Measurements from ENCODE around the gene GLB1L3.
"Not testable (repeated sequence)": the region's sequence is repeated elsewhere in the genome, so short reads cannot be mapped to it uniquely, and the experiment has no call there.

The GLB1L3 gene

GRCh38 chr11:134292661-134293060 is 16.5 kb downstream of the GLB1L3 start:
- H3K9me3 ChIP-seq (replicated peaks in 1 of 11): no peaks in the 10 kb centered on the region
- H4K20me1 ChIP-seq: no peaks in the 10 kb centered on the region
- H3K9ac ChIP-seq: no peak overlapping the region
- H3K27ac ChIP-seq: no peak overlapping the region
- H3K4me2 ChIP-seq: no peak overlapping the region
- H3K4me1 ChIP-seq: peaks cover 0 to 16% (median 7%) of the 10 kb centered on the region in 10 experiments; a peak in 6 of 20 replicates
- no peaks in the 10 kb centered on the region for H3K27me3 ChIP-seq
- no peak overlapping the region for H3K4me3 ChIP-seq
- TF ChIP-seq Cebpa-rat (IDR thresholded peaks at IDR 0.05): no peak
- no peaks in the 10 kb centered on the region for H3K36me3 ChIP-seq

- Histone ChIP-seq H3K36me3 (no peaks in the 10 kb centered on the region), H3K4me3 (no peak overlapping the region), H3K4me2 (no peak overlapping the region), H3K27ac (no peak overlapping the region), H3K9ac (no peak overlapping the region), H4K20me1 (no peaks in the 10 kb centered on the region), H3K4me1 (peaks cover 0 to 16% (median 7%) of the 10 kb centered on the region in 10 experiments; a peak in 6 of 20 replicates), H3K9me3 (replicated peaks in 1 of 11) (no peaks in the 10 kb centered on the region), H3K27me3 (no peaks in the 10 kb centered on the region)
- no peak for TF ChIP-seq Cebpa-rat (IDR thresholded peaks at IDR 0.05)
Observed at GRCh38 chr11:134293119-134294113, 17.2 kb downstream of the GLB1L3 start.

- Histone ChIP-seq H3K4me2 (no peak overlapping the region), H3K9me3 (replicated peaks in 1 of 11) (no peaks in the 10 kb centered on the region), H4K20me1 (no peaks in the 10 kb centered on the region), H3K27ac (no peak overlapping the region), H3K4me3 (no peak overlapping the region), H3K27me3 (no peaks in the 10 kb centered on the region), H3K4me1 (peaks cover 0 to 15% (median 7%) of the 10 kb centered on the region in 10 experiments; a peak in 6 of 20 replicates), H3K36me3 (no peaks in the 10 kb centered on the region), H3K9ac (no peak overlapping the region)
- TF ChIP-seq Cebpa-rat (IDR thresholded peaks at IDR 0.05): no peak
Observed at GRCh38 chr11:134294664-134295063, 18.5 kb downstream of the GLB1L3 start.

GRCh38 chr11:134312223-134312622 is 36.0 kb downstream of the GLB1L3 start:
- Histone ChIP-seq H3K36me3 (no peaks in the 10 kb centered on the region), H3K9me3 (replicated peaks in 1 of 11) (peaks cover 8 to 11% (median 9%) of the 10 kb centered on the region in 11 experiments), H4K20me1 (no peaks in the 10 kb centered on the region), H3K4me2 (no peak overlapping the region), H3K9ac (no peak overlapping the region), H3K27ac (no peak overlapping the region), H3K4me1 (peaks cover 0 to 11% (median 0%) of the 10 kb centered on the region in 10 experiments; a peak in 3 of 20 replicates), H3K27me3 (no peaks in the 10 kb centered on the region), H3K4me3 (no peak overlapping the region)
- no peak for TF ChIP-seq Cebpa-rat (IDR thresholded peaks at IDR 0.05)

GRCh38 chr11:134312807-134313206 is 36.6 kb downstream of the GLB1L3 start:
- no peaks in the 10 kb centered on the region for H3K36me3 ChIP-seq
- peaks cover 9 to 17% (median 12%) of the 10 kb centered on the region in 11 experiments for H3K9me3 ChIP-seq (replicated peaks in 1 of 11)
- H3K9ac ChIP-seq: no peak overlapping the region
- no peaks in the 10 kb centered on the region for H4K20me1 ChIP-seq
- H3K4me1 ChIP-seq: peaks cover 0 to 11% (median 0%) of the 10 kb centered on the region in 10 experiments; a peak in 3 of 20 replicates
- no peak overlapping the region for H3K4me3 ChIP-seq
- no peak for TF ChIP-seq Cebpa-rat (IDR thresholded peaks at IDR 0.05)
- no peak overlapping the region for H3K27ac ChIP-seq
- H3K4me2 ChIP-seq: no peak overlapping the region
- H3K27me3 ChIP-seq: no peaks in the 10 kb centered on the region

- Histone ChIP-seq H3K27ac (no peak overlapping the region), H4K20me1 (no peaks in the 10 kb centered on the region), H3K4me3 (no peak overlapping the region), H3K4me2 (no peak overlapping the region), H3K4me1 (peaks cover 0 to 11% (median 0%) of the 10 kb centered on the region in 10 experiments; a peak in 3 of 20 replicates), H3K36me3 (no peaks in the 10 kb centered on the region), H3K27me3 (no peaks in the 10 kb centered on the region), H3K9ac (no peak overlapping the region), H3K9me3 (replicated peaks in 1 of 11) (peaks cover 10 to 23% (median 14%) of the 10 kb centered on the region in 11 experiments)
- no peak for TF ChIP-seq Cebpa-rat (IDR thresholded peaks at IDR 0.05)
Observed at GRCh38 chr11:134313379-134313778, 37.2 kb downstream of the GLB1L3 start.

- Histone ChIP-seq H3K4me3 (no peak overlapping the region), H3K27me3 (no peaks in the 10 kb centered on the region), H3K9me3 (replicated peaks in 1 of 11) (peaks cover 10 to 29% (median 17%) of the 10 kb centered on the region in 11 experiments), H3K9ac (no peak overlapping the region), H3K4me1 (peaks cover 0 to 11% (median 0%) of the 10 kb centered on the region in 10 experiments; a peak in 3 of 20 replicates), H3K4me2 (no peak overlapping the region), H3K36me3 (no peaks in the 10 kb centered on the region), H3K27ac (no peak overlapping the region), H4K20me1 (no peaks in the 10 kb centered on the region)
- no peak for TF ChIP-seq Cebpa-rat (IDR thresholded peaks at IDR 0.05)
Observed at GRCh38 chr11:134313821-134314607, 37.8 kb downstream of the GLB1L3 start.

GRCh38 chr11:134317103-134317502 is 40.9 kb downstream of the GLB1L3 start:
- Histone ChIP-seq H3K4me1 (peaks cover 0 to 11% (median 0%) of the 10 kb centered on the region in 10 experiments; a peak in 3 of 20 replicates), H3K27me3 (no peaks in the 10 kb centered on the region), H3K36me3 (no peaks in the 10 kb centered on the region), H3K4me2 (no peak overlapping the region), H3K9me3 (replicated peaks in 1 of 11) (peaks cover 18 to 50% (median 31%) of the 10 kb centered on the region in 11 experiments), H3K4me3 (no peak overlapping the region), H3K27ac (no peak overlapping the region), H3K9ac (no peak overlapping the region), H4K20me1 (no peaks in the 10 kb centered on the region)
- TF ChIP-seq Cebpa-rat (IDR thresholded peaks at IDR 0.05): no peak

GRCh38 chr11:134321373-134321772 is 45.2 kb downstream of the GLB1L3 start:
- H3K27me3 ChIP-seq, H4K20me1 ChIP-seq, H3K4me3 ChIP-seq, H3K9ac ChIP-seq, H3K36me3 ChIP-seq, H3K27ac ChIP-seq, H3K4me2 ChIP-seq, H3K4me1 ChIP-seq: not testable (repeated sequence)
- peaks cover 17 to 53% (median 29%) of the 10 kb centered on the region in 11 experiments for H3K9me3 ChIP-seq (replicated peaks in 1 of 11)

All from BLaER1 treated with 17β-estradiol and CSF1 and Interleukin-3, amounts not matched to agents 10 nM and 100 nM (cell line).